Measurements from ENCODE around the gene ADM2.

Gene ADM2

DNA sequence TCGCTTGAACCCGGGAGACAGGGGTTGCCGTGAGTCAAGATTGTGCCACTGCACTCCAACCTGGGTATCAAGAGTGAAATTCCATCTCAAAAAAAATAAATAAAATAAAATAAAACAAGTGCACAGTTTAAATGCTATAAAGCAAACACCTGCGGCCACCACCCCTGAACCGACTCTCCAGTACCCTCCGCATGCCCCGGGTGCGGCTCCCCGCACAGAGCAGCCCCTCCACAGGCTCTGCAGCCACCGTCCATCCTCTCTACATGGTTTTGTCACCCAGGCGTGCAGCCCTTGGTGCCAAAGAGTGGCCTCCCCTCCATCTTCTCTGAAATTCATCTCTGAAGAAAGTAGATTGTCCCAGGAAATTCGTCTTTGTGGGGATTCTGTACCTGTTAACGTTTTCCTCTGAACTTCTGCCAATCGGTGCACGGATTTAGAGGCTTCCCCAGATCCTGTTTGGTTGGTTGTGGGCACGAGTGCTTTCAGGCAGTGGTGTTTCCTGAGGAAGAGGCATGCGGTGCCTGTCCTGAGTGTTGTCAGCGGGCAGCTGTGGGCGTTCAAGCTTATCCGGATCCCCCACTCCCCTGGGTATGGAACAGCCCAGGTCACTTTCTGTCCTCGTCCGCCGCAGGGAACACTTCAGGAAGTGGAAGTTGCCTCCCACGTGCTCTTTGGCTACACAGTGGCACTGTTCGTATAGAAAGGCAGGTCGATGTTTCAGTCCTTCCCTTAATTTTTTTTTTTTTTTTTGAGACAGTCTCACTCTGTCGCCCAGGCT lies 9.4 kb downstream of the ADM2 start:
- no peak overlapping the region for H3K4me3 ChIP-seq (ENCODE audit: low read length)
- TF ChIP-seq ZNF274 (IDR thresholded peaks at IDR 0.05; ENCODE audit: low read depth, low read length): no peak

DNA sequence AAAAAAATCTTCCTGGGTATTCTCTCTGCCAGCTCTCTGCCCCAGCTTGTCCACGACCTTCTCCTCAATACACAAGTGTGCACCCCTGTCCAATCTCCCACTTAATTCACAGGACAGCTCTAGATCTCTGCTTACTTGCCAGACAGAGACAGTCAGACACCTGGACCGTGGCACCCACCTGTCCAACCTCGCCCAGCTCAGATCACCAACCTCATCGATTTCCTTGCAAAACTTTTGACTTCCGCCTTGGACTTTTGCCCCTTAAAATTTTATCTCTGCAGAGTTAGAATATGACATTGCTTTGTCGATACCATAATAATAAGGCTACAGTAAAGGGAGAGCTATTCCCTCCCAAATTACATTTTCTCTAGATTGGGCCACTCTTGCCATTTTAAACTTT lies 15.8 kb downstream of the ADM2 start:
- no peak for TF ChIP-seq ZNF274 (IDR thresholded peaks at IDR 0.05; ENCODE audit: low read depth, low read length)
- H3K4me3 ChIP-seq (ENCODE audit: low read length): no peak overlapping the region

DNA sequence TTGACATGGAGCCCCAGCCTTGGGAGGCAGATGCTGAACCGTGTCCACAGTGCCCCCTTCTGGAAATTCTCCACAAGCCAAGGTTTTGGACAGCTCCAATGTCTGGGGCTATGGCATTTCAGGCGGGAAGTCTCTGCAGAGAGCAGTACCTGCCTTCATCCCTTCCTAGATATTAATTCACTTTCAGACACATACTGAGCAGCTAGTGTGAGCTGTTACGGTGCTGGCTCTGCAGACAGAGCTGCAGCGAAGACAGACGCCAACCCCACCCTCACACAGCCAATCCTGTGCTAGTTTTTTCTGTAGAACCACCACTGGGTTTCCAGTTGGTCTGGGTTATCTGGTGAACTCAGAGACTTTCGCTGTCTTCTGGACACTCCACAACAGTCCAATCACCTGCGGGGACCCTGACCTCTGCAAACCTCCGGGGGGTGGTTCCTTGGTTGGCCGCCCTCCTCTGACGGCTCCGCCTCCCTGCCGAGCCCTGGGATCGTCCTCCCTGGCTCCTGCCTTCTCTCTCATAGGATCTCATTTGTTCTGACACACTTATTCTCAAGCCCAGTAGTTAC lies 17.1 kb downstream of the ADM2 start:
- no peak for TF ChIP-seq ZNF274 (IDR thresholded peaks at IDR 0.05; ENCODE audit: low read depth, low read length)
- H3K4me3 ChIP-seq (ENCODE audit: low read length): no peak overlapping the region

DNA sequence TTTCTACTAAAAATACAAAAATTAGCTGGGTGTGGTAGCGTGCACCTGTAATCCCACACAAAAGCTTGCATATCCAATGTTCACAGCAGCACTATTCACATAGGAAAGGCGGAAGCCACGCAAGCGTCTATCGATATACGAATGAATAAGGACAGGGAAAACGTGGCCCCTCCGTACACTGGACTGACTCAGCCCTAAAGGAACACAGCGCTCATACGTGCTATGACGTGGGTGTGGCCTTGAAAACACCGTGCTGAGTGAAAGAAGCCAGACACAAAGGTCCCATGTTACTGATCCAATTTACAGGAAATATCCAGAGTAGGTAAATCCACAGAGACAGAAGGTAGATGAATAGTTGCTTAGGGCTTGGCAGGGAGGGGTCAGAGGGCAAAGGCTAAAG lies 19.1 kb downstream of the ADM2 start:
- TF ChIP-seq ZNF274 (IDR thresholded peaks at IDR 0.05; ENCODE audit: low read depth, low read length): no peak
- no peak overlapping the region for H3K4me3 ChIP-seq (ENCODE audit: low read length)

DNA sequence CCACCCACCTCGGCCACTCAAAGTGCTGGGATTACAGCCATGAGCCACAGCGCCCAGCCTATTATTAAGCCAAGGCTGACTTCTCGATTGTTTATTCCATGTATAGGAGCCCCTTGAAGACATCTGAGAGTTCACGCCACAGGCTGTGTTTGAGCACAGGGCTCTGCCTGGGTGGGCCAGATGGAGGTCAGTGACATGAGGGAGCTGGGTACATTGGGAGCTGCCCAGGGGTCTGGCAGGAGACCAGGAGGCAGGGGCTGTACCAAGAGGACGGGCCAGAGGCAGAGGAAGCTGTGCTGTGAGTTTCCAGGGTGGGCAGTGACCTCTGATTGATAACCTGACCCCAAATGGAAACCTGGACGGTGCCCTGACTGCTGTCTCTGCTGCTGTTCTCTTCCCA lies 20.8 kb downstream of the ADM2 start:
- H3K4me3 ChIP-seq (ENCODE audit: low read length): no peak overlapping the region
- no peak for TF ChIP-seq ZNF274 (IDR thresholded peaks at IDR 0.05; ENCODE audit: low read depth, low read length)

DNA sequence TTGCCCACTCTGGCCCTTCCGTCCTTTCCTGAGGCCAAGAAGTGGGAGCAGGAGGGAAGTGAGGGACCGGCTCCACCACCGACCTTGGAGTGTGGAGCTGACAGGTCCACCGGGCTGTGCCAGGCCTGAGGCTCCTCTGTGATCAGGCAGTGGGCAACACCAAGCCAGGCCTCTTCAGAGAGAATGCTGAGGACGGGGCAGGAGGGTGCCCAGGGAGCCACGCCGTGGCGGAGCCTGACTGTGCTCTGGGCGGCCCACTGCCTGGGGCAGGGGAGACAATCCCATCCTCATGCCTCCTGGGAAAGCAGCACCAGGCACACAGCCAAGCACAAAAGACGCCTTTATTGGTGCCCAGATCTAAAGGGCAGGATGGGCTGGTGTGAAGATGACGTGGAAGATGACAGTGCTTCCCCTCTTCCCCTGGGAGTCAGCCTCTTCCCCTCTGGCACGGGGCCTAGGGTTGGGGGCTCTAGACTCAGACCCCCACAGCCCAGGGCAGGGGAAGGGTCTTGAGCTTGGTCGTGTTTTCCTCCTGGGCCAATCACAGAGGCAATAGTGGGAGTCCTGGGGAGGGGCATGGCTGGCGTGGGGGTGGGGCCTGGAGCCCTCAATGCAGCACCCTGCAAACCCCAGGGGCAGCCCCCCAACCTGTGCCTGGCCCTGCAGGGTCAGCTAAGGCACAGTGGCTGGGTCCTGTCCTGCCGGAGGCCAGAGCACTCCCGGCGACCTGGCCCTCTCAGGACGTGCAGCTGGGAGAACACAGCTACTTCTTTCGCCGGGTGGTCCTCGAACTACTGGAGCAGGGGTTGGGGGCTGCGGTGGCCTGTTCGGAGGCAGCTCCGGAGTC lies 21.5 kb downstream of the ADM2 start:
- no peak for TF ChIP-seq ZNF274 (IDR thresholded peaks at IDR 0.05; ENCODE audit: low read depth, low read length)
- H3K4me3 ChIP-seq (ENCODE audit: low read length): no peak overlapping the region

DNA sequence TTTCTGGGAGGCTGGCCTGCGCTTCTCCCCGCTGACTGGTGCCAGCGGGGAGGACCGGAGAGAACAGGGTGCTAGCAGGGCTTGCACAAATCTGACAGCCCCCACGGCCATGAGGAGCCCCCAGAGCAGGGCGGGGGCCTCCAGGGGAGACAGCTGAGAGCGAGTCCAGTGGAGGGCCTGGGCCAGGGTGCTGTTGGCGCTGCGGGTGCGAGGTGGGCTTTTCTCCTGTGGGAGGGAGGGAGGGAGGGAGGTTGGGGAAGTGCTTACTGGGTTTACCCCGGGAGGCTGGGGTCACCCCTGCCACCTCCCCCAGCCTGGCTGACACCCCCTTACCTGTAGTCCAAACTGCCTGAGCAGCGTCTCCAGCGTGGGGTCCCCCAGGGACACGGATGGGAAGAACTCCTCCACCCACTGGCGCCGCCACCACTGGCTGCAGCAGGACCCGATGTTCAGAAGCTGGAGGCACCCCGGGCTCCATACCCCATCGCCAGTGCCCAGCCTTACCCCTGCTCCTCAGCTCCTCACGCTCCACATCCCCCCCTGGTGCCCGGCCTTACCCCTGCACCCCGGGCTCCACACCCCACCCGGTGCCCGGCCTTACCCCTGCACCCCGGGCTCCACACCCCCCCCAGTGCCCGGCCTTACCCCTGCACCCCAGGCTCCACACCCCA lies 22.3 kb downstream of the ADM2 start:
- no peak for TF ChIP-seq ZNF274 (IDR thresholded peaks at IDR 0.05; ENCODE audit: low read depth, low read length)
- no peak overlapping the region for H3K4me3 ChIP-seq (ENCODE audit: low read length)

DNA sequence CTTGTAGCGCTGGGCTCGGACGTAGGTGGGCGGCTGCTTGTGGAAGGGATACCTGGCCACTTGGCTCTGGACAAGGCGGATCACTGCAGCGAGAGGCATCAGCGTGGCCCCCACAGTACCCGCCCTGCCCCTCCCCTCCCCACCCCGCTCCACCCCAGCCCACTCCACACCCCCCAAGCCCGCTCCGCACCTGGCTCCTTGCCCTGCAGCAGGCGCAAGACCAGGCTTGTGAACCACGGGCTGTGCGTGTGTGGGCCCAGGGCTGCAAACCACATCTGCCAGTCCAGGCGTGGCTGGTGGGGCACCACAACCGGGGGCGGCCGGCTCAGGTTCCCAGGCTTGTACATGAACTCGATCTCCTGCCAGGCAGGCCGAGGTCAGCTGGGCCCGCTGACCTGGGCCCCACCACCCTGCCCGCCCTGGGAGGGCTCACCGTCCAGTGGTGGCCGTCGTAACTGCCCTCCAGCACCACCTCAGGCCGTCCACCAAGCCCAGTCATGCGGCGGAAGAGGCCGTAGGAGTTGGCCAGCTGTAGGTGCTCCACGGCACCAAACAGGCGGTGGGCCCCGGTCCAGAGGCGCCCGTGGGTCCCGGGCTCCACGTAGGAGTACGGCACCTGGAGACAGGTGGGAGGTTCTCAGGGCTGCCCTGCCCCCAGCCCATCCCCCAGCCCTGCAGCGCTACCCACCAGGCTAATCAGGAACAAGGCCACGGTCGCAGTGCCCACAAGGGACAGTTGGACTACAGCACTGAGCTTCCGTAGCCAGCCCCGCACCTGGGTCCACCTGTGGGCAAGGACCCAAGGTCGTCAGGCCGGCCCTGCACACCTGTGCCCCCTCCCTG lies 23.2 kb downstream of the ADM2 start:
- no peak for TF ChIP-seq ZNF274 (IDR thresholded peaks at IDR 0.05; ENCODE audit: low read depth, low read length)
- H3K4me3 ChIP-seq (ENCODE audit: low read length): no peak overlapping the region

DNA sequence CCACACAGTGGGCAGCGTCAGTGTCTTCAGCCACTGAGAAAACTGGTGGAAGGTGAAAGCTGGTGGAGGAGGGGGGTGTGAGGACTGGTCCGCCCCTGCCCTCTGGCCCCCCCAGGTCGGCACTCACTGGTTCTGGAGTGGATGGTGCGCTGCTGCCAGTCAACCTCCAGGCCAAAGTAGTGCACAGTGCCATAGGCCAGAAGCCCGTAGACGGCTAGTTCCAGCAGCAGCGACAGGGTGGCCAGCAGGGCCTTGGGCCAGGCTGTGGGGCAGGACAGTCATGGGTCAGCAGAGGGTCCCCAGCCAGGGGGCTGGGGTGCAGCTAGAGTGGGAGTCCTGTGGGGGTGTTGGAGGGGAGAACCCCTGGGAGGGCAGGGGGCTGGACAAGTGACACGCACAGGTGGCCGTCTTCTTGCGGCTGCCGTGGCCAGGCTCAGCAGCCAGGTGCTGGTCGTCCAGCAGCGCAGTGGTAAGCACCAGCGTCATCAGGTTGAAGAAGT lies 24.0 kb downstream of the ADM2 start:
- H3K4me3 ChIP-seq (ENCODE audit: low read length): no peak overlapping the region
- TF ChIP-seq ZNF274 (IDR thresholded peaks at IDR 0.05; ENCODE audit: low read depth, low read length): no peak

DNA sequence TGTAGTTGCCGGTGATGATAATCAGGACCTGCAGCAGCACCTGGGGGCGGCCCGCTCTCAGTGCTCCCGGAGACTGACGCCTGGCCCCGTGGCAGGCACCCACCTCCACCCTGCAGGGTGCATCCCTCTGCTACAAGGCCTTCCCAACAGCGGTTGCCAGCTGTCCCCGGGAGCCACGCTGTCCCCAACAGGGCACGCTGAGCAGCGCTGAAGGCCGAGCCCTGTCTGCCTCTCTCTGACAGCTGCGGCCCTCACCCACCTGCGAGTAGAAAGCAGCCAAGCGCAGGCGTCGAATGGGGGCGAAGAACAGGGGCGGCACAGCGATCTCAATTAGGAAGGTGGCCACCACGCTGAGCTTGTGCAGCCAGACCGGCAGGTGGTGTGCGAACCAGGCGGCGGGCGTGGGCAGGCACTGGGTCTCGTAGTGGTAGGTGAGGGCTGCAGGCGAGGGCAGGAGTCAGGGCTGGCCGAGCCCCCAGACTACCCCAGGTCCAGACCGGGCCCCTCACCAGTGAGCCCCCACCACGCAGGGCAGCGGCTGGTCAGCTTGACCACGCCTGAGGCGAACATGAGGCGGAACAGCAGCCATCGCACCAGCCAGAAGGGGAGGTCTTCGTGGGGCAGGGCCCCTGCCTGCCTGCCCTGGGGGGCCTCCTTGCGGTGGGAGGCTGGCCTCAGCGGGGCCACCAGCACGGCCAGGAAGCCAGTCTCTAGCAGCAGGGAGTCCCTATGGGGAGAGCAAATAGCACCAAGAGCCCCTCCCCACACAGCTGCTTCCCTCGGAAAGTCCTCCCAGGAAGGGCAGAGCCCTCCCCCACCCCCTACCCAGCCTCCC lies 24.6 kb downstream of the ADM2 start:
- H3K4me3 ChIP-seq (ENCODE audit: low read length): peak overlapping the region; percentile 83; the same call in 1 of the 2 replicates
- TF ChIP-seq ZNF274 (IDR thresholded peaks at IDR 0.05; ENCODE audit: low read depth, low read length): no peak

DNA sequence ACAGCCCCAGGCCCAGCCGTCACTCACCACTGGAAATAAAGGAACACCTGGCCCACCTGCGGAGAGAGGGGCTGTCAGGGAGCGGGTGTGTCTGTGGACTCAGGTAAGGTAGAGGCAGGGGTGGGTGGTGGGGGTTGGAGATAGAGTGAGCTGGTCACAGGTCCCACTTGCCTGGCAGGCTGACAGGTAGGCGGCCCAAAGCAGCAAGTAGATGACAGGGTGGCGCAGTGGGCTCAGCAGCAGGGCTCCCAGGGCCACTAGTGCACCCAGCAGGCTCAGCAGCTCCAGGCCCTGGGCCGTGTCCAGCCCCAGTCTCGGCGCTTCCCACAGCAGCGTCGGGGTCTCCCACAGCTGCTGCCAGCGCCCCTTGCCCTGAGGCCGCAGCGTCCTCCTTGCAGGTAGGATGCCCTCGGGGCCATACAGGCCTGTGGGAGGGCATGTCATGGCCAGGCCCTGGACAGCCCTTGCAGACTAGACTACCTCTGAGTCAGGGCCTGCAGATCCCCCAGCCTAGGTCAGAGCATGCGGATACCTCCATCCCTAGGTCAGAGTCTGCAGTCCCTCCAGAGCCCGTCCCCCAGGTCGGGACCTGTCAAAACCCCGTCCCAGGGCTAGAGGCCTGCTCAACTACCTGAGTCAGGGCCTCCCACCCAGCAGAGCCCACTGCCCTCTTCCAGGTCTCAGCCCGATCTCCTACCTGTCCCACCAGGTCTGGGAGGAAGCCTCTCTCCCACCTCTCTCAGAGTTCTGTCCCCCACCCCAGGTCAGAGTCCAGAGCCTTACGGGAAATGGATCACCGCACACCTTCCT lies 25.5 kb downstream of the ADM2 start:
- peak overlapping the region; percentile 83 for H3K4me3 ChIP-seq (ENCODE audit: low read length)
- no peak for TF ChIP-seq ZNF274 (IDR thresholded peaks at IDR 0.05; ENCODE audit: low read depth, low read length)
